ENCODE results near the gene MT1F. TPM values are rescaled to one million over a fixed set of nuclear protein-coding genes. Genes with fewer than 3 reads are reported as not detected.

Gene MT1F
- total RNA-seq, 1 experiment from 2014 or later, result 2.1 TPM

- no peak for TF ChIP-seq TCF7L2 (IDR thresholded peaks at IDR 0.05; ENCODE audit: low read depth, low read length)
- no peak for TF ChIP-seq POLR2AphosphoS5 (IDR thresholded peaks at IDR 0.05; ENCODE audit: low read depth, low read length)
- TF ChIP-seq REST (IDR thresholded peaks at IDR 0.05; ENCODE audit: insufficient read depth in 1 of 2, low read depth in 2 of 2, low read length in 1 of 2), result no peak
- TF ChIP-seq CTCF (IDR thresholded peaks at IDR 0.05), result no peak
- TF ChIP-seq SIN3A (IDR thresholded peaks at IDR 0.05; ENCODE audit: borderline replicate concordance, insufficient read depth, low read depth, low read length), result no peak
- ATAC-seq (peak; percentile 7), DNase-seq (ENCODE audit: low read depth, low spot score) (no peak)
- Histone ChIP-seq H3K36me3 (ENCODE audit: control insufficient read depth, insufficient read depth, low read length) (no peaks in the 10 kb centered on the region), H3K27ac (ENCODE audit: low read length) (peak overlapping the region; percentile 94), H3K9me3 (ENCODE audit: control insufficient read depth, insufficient read depth, low read depth, low read length) (no peaks in the 10 kb centered on the region), H3K4me1 (ENCODE audit: control insufficient read depth, insufficient read depth, low read length) (peaks cover 60% of the 10 kb centered on the region), H3K27me3 (ENCODE audit: control insufficient read depth, insufficient read depth, low read length) (no peaks in the 10 kb centered on the region), H3K4me3 (ENCODE audit: low read depth in 2 of 2, low read length in 2 of 2) (no peak overlapping the region)
- intact Hi-C loops (cut with micrococcal nuclease; ENCODE audit: unreplicated experiment) (no loop called here), in situ Hi-C loops (cut with HindIII; ENCODE audit: low pct_unique_long_range_greater_than_20kb, low sequenced_read_pairs) (no loop called here)
- CTCF ChIA-PET, result no interaction called here
- POLR2A ChIA-PET, result no interaction called here
- no TSS peak for BruUV-seq (replicated peaks)
These were observed 43.2 kb upstream of the MT1F start for GRCh38 chr16:56614549-56614991.

GRCh38 chr16:56615353-56615752 is 42.4 kb upstream of the MT1F start:
- TF ChIP-seq CTCF (IDR thresholded peaks at IDR 0.05), result no peak
- no peak for TF ChIP-seq REST (IDR thresholded peaks at IDR 0.05; ENCODE audit: insufficient read depth in 1 of 2, low read depth in 2 of 2, low read length in 1 of 2)
- TF ChIP-seq POLR2AphosphoS5 (IDR thresholded peaks at IDR 0.05; ENCODE audit: low read depth, low read length), result no peak
- TF ChIP-seq SIN3A (IDR thresholded peaks at IDR 0.05; ENCODE audit: borderline replicate concordance, insufficient read depth, low read depth, low read length), result no peak
- no peak for TF ChIP-seq TCF7L2 (IDR thresholded peaks at IDR 0.05; ENCODE audit: low read depth, low read length)
- ChIA-PET CTCF (interaction anchor here (0.6 to 0.7 kb wide), 2 partner anchors 21 to 86 kb away, joined by 3 to 4 read pairs; no protein-coding TSS in a partner anchor), POLR2A (no interaction called here)
- ATAC-seq (no peak), DNase-seq (ENCODE audit: low read depth, low spot score) (no peak)
- no peaks in the 10 kb centered on the region for H3K27me3 ChIP-seq (ENCODE audit: control insufficient read depth, insufficient read depth, low read length)
- intact Hi-C loops (cut with micrococcal nuclease; ENCODE audit: unreplicated experiment), result no loop called here
- no TSS peak for BruUV-seq (replicated peaks)
- in situ Hi-C loops (cut with HindIII; ENCODE audit: low pct_unique_long_range_greater_than_20kb, low sequenced_read_pairs), result no loop called here
- H3K4me1 ChIP-seq (ENCODE audit: control insufficient read depth, insufficient read depth, low read length), result peaks cover 57% of the 10 kb centered on the region
- no peak overlapping the region for H3K4me3 ChIP-seq (ENCODE audit: low read depth in 2 of 2, low read length in 2 of 2)
- no peaks in the 10 kb centered on the region for H3K36me3 ChIP-seq (ENCODE audit: control insufficient read depth, insufficient read depth, low read length)
- H3K9me3 ChIP-seq (ENCODE audit: control insufficient read depth, insufficient read depth, low read depth, low read length), result no peaks in the 10 kb centered on the region
- H3K27ac ChIP-seq (ENCODE audit: low read length), result peak overlapping the region; percentile 94

All from Panc1 (cell line).